ENCODE results near the gene GRIK4. TPM values are rescaled to one million over a fixed set of nuclear protein-coding genes. Genes with fewer than 3 reads are reported as not detected.
"Not testable (repeated sequence)": the region's sequence is repeated elsewhere in the genome, so short reads cannot be mapped to it uniquely, and the experiment has no call there.

Gene GRIK4
- total RNA-seq, 2 donors from 2014 or later = 0.15 to 0.20 TPM

GRCh38 chr11:120501976-120502755 is 9.4 kb upstream of the GRIK4 start:
- DNase-seq = no peak
- intact Hi-C loops (cut with DNase I, micrococcal nuclease) = no loop called here
- no peak for ATAC-seq

GRCh38 chr11:120503529-120503928 is 8.0 kb upstream of the GRIK4 start:
- DNase-seq; intact Hi-C loops (cut with DNase I, micrococcal nuclease); ATAC-seq: not testable (repeated sequence)

- ATAC-seq (no peak), DNase-seq (no peak)
- intact Hi-C loops (cut with DNase I, micrococcal nuclease) = no loop called here
These were observed 5.6 kb upstream of the GRIK4 start for GRCh38 chr11:120505801-120506425.

- intact Hi-C loops (cut with DNase I, micrococcal nuclease) = loop anchor here (5.0 to 10.0 kb wide), 4 partner anchors 173 to 443 kb away; no protein-coding TSS in a partner anchor
- ATAC-seq (no peak), DNase-seq (no peak)
These were observed 2.0 kb upstream of the GRIK4 start for GRCh38 chr11:120509346-120510053.

GRCh38 chr11:120510406-120511115 is 987 bp upstream of the GRIK4 start:
- ATAC-seq (no peak), DNase-seq (no peak)
- intact Hi-C loops (cut with DNase I, micrococcal nuclease) = loop anchor here (5.0 to 10.0 kb wide), 4 partner anchors 172 to 442 kb away; no protein-coding TSS in a partner anchor

GRCh38 chr11:120511820-120512738 is 531 bp downstream of the GRIK4 start:
- intact Hi-C loops (cut with DNase I, micrococcal nuclease) = loop anchor here (5.0 to 10.0 kb wide), 4 partner anchors 170 to 440 kb away; no protein-coding TSS in a partner anchor
- ATAC-seq (no peak), DNase-seq (no peak)

GRCh38 chr11:120512739-120513435 is 1.3 kb downstream of the GRIK4 start:
- ATAC-seq = peak; percentile 38
- intact Hi-C loops (cut with DNase I, micrococcal nuclease) = loop anchor here (5.0 to 10.0 kb wide), 4 partner anchors 169 to 439 kb away; no protein-coding TSS in a partner anchor
- no peak for DNase-seq

- ATAC-seq (no peak), DNase-seq (peak in 1 of 2 donors; percentile 10)
- intact Hi-C loops (cut with DNase I, micrococcal nuclease) = loop anchor here (5.0 to 10.0 kb wide), 4 partner anchors 169 to 439 kb away; no protein-coding TSS in a partner anchor
These were observed 2.1 kb downstream of the GRIK4 start for GRCh38 chr11:120513436-120514315.

GRCh38 chr11:120514541-120515121 is 3.1 kb downstream of the GRIK4 start:
- intact Hi-C loops (cut with DNase I, micrococcal nuclease) = loop anchor here (5.0 to 10.0 kb wide), 4 partner anchors 168 to 438 kb away; no protein-coding TSS in a partner anchor
- ATAC-seq (no peak), DNase-seq (peak in 1 of 2 donors; percentile 16)

- ATAC-seq (no peak), DNase-seq (peak in 1 of 2 donors; percentile 9)
- intact Hi-C loops (cut with DNase I, micrococcal nuclease) = loop anchor here in 1 of 2 donors (10.0 kb wide), 1 partner anchor 170 kb away; no protein-coding TSS in a partner anchor
These were observed 3.7 kb downstream of the GRIK4 start for GRCh38 chr11:120515186-120515723.

GRCh38 chr11:120516461-120517389 is 5.2 kb downstream of the GRIK4 start:
- intact Hi-C loops (cut with DNase I, micrococcal nuclease) = loop anchor here in 1 of 2 donors (10.0 kb wide), 1 partner anchor 168 kb away; no protein-coding TSS in a partner anchor
- no peak for ATAC-seq

GRCh38 chr11:120517390-120517761 is 5.8 kb downstream of the GRIK4 start:
- DNase-seq = peak in 1 of 2 donors; percentile 12
- no peak for ATAC-seq
- intact Hi-C loops (cut with DNase I, micrococcal nuclease) = loop anchor here in 1 of 2 donors (10.0 kb wide), 1 partner anchor 167 kb away; no protein-coding TSS in a partner anchor

More at GRCh38 chr11:120516461-120517389, 5.2 kb downstream of the GRIK4 start:
- DNase-seq = peak in 1 of 2 donors; percentile 8

- DNase-seq (peak in 1 of 2 donors; percentile 21), ATAC-seq (no peak)
- intact Hi-C loops (cut with DNase I, micrococcal nuclease) = loop anchor here in 1 of 2 donors (10.0 kb wide), 1 partner anchor 167 kb away; no protein-coding TSS in a partner anchor
These were observed 6.3 kb downstream of the GRIK4 start for GRCh38 chr11:120517801-120518291.

- no peak for ATAC-seq
These were observed 6.8 kb downstream of the GRIK4 start for GRCh38 chr11:120518356-120518755.

More at GRCh38 chr11:120518356-120518755, 6.8 kb downstream of the GRIK4 start:
- intact Hi-C loops (cut with DNase I, micrococcal nuclease) = loop anchor here in 1 of 2 donors (10.0 kb wide), 1 partner anchor 166 kb away; no protein-coding TSS in a partner anchor
- DNase-seq = no peak
